ENCODE data around the gene IDI2.
A peak's percentile ranks its signal among the peaks of the same experiment; 100 is the strongest.

IDI2 gene

DNA sequence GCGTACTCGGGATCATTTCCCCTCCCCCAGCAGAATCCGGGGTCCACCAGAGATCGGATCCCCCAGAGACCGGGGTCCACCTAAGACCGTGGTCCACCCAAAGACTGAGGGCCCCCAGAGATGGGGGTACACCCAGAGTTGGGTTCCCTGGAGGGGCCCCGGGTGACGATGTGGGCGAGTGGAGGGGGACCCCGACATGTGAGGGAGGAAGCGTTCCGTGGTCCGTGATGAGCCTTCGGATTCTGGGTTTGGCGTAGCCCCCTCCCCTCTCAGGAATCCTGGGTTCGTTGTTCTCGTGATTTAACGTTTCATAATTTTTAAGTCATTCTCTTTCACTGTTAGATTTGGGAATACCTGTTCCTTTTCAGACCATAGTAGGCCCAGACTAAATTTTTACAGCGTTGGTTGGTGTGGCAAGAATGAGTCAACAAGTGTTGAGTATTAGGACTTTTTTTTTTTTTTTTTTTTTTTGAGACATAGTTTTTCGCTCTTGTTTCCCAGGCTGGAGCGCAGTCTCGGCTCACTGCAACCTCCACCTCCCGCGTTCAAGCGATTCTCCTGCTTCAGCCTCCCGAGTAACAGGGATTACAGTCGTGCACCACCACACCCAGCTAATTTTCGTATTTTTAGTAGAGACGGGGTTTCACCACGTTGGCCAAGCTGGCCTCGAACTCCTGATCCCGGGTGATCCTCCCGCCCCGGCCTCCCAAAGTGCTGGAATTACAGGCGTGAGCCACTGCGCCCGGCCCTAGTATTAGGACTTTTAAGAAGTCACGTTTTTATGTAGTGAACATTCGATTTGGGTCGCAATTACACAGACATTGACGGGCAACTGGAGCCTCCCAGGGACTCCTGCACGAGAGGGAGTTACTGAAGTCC, 36.8 kb downstream of the IDI2 start:
- Histone ChIP-seq H3K4me2 (ENCODE audit: low read length) (peak overlapping the region; percentile 98), H3K9ac (ENCODE audit: low read depth, low read length) (peak overlapping the region; percentile 100), H3K9me3 (replicated peaks; ENCODE audit: low read length) (no peaks in the 10 kb centered on the region), H3K4me1 (ENCODE audit: control insufficient read depth, insufficient read depth, low read length) (peaks cover 37% of the 10 kb centered on the region), H3K4me3 (ENCODE audit: low read length) (peak overlapping the region; percentile 95), H3K27me3 (ENCODE audit: control insufficient read depth, insufficient read depth, low read length) (no peaks in the 10 kb centered on the region), H3K36me3 (ENCODE audit: insufficient read depth, low read length) (peaks cover 35% of the 10 kb centered on the region)

DNA sequence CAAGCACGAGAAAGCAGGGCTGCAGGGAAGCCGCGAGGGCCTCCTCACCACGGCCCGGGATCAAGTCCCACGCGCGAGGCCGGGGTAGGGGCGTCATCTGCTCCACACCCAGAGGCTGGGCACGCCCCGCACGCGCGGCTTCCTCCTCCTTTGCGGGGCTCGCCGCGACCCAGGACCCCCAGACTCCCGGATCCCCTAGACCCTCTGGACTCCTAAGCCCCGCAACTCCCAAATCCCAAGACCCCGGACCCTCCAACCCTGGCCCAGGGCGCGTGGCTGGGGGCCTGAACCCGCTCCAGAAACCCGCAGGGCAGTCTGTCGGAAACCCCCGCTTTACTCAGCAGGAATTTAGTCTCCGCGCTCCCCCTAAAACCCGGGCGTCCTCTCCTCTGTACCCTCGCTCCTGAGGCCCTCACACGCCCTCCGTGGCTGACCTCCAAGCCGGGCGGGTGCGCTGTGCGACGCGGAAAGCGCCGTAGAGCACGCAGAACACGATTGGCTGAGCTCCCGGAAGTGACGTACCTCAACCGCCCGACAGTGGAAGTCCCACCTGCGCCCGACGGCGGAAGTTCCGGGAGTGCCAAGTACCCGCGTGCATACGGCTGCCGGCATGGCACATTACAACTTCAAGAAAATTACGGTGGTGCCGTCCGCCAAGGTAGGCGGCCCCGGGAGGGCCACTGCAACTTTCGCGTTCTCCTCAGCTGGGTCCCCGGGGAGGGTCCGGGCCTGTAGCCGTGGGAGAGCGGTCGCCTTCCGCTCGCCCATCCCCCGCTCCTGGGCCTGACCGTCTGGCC, 37.6 kb downstream of the IDI2 start, which contains the start of gene GTPBP4:
Gene GTPBP4 (plus strand): TSS at position 565 of the 797 bp plus-strand sequence. CDS start 46 bp downstream, at position 611.
- H3K36me3 ChIP-seq (ENCODE audit: insufficient read depth, low read length), result peaks cover 27% of the 10 kb centered on the region
- H3K9me3 ChIP-seq (replicated peaks; ENCODE audit: low read length), result no peaks in the 10 kb centered on the region
- peak within 1 kb of the TSS; percentile 95 for H3K4me3 ChIP-seq (ENCODE audit: low read length)
- H3K4me1 ChIP-seq (ENCODE audit: control insufficient read depth, insufficient read depth, low read length), result peaks cover 37% of the 10 kb centered on the region
- H3K4me2 ChIP-seq (ENCODE audit: low read length), result peak within 1 kb of the TSS; percentile 98
- peak within 1 kb of the TSS; percentile 100 for H3K9ac ChIP-seq (ENCODE audit: low read depth, low read length)
- no peaks in the 10 kb centered on the region for H3K27me3 ChIP-seq (ENCODE audit: control insufficient read depth, insufficient read depth, low read length)

DNA sequence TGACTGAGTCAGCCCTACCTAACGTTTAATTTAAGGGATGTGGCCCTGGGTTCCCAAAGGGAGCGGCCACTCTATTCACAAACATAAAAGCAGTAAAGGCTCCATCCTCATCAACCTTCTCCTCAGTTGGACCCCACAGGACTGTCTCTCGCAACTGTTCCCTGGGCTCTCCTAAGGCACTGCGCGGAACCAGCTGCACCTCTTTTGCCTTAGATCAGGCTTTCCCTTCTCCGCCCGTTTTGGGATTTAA, 38.1 kb downstream of the IDI2 start:
- H3K4me1 ChIP-seq (ENCODE audit: control insufficient read depth, insufficient read depth, low read length), result peaks cover 37% of the 10 kb centered on the region
- peak overlapping the region; percentile 100 for H3K9ac ChIP-seq (ENCODE audit: low read depth, low read length)
- no peaks in the 10 kb centered on the region for H3K9me3 ChIP-seq (replicated peaks; ENCODE audit: low read length)
- peaks cover 22% of the 10 kb centered on the region for H3K36me3 ChIP-seq (ENCODE audit: insufficient read depth, low read length)
- peak overlapping the region; percentile 98 for H3K4me2 ChIP-seq (ENCODE audit: low read length)
- no peaks in the 10 kb centered on the region for H3K27me3 ChIP-seq (ENCODE audit: control insufficient read depth, insufficient read depth, low read length)
- H3K4me3 ChIP-seq (ENCODE audit: low read length), result peak overlapping the region; percentile 95

DNA sequence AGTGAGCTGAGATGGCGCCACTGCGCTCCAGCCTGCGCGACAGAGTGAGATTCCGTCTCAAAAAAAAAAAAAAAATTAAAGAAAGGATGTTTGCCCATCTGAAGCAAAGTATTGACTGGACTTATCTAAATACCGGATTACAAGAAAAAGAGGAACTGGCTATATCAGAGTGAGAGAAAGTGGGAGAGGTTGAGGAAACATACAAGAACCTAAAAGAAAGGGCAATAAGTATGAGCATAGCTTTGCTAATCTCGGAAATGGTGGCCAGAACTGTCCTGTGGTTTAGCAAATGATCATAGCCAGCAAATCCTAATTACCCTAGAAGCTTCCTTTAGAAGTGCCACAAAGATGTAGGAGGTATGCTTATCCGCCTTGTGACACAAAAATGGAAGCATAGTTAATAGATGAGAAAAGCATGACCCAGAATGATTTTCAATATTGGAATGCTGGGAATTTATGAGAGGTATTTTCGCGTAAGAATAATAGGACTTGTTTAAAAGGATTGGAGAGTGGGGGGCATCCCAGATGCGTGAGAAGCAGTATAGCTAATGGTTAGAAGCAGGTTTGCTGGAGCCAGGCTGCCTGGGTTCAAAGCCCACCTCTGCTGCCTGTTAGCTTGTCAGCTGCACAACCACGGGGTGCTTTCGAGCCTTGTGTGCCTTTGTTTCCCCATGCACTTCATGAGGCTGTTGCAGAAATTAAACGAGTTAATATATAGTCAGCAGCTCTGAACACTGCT, 38.6 kb downstream of the IDI2 start:
- Histone ChIP-seq H3K36me3 (ENCODE audit: insufficient read depth, low read length) (peaks cover 19% of the 10 kb centered on the region), H3K4me1 (ENCODE audit: control insufficient read depth, insufficient read depth, low read length) (peaks cover 37% of the 10 kb centered on the region), H3K4me3 (ENCODE audit: low read length) (peak overlapping the region; percentile 95), H3K27me3 (ENCODE audit: control insufficient read depth, insufficient read depth, low read length) (no peaks in the 10 kb centered on the region), H3K9me3 (replicated peaks; ENCODE audit: low read length) (no peaks in the 10 kb centered on the region), H3K4me2 (ENCODE audit: low read length) (peak overlapping the region; percentile 98), H3K9ac (ENCODE audit: low read depth, low read length) (peak overlapping the region; percentile 100)

DNA sequence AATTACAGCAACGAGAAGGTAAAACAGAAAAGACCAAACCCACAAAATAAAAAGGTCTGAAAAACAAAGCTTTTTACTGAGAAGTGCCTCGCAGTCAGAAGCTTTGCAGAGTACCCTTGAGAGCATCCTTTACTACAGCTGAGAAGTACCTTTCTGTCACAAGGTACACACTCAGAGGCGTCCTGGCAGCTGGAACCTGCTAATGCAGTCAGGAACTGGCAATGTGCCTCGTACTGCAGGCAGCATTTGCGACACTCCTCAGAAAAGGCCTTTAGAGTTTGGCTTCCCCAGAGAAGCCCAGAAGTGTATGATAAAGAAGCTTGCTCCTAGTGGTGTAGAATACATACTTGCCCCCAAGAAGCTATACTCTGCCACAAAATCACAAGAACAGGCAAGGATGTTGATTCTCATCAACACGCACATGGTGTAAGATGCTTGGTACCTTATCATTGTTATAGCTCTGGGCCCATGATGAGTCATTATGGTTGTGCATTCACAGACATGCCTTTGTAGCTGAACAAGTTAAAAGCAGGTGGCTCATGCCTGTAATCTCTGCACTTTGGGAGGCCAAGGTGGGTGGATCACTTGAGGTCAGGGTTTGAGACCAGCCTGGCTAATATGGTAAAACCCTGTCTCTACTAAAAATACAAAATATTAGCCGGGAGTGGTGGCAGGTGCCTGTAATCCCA, 39.4 kb downstream of the IDI2 start:
- peaks cover 37% of the 10 kb centered on the region for H3K4me1 ChIP-seq (ENCODE audit: control insufficient read depth, insufficient read depth, low read length)
- H3K36me3 ChIP-seq (ENCODE audit: insufficient read depth, low read length), result peaks cover 18% of the 10 kb centered on the region
- H3K27me3 ChIP-seq (ENCODE audit: control insufficient read depth, insufficient read depth, low read length), result no peaks in the 10 kb centered on the region
- peak overlapping the region; percentile 100 for H3K9ac ChIP-seq (ENCODE audit: low read depth, low read length)
- H3K9me3 ChIP-seq (replicated peaks; ENCODE audit: low read length), result no peaks in the 10 kb centered on the region
- no peak overlapping the region for H3K4me3 ChIP-seq (ENCODE audit: low read length)
- H3K4me2 ChIP-seq (ENCODE audit: low read length), result no peak overlapping the region

DNA sequence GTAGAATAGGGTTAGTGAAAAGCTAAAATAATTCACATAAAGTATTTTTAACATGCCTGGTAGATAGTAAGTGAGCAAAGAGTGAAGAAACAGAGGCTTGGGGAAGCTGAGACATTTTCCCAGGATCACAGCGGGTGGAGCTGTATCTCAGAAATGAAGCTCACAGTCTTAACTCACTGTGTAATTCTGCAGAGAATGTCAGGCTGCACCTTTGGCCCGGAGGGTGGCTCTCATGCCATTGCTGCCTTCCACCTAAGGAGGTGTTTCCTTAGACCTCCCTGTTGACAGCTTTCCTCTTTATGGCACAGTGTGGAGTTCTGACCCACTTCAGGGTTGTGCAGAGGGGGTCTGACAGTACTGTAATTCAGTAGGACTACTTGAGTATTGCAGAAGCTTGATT, 40.3 kb downstream of the IDI2 start:
- Histone ChIP-seq H3K9ac (ENCODE audit: low read depth, low read length) (no peak overlapping the region), H3K4me3 (ENCODE audit: low read length) (no peak overlapping the region), H3K36me3 (ENCODE audit: insufficient read depth, low read length) (peaks cover 11% of the 10 kb centered on the region), H3K9me3 (replicated peaks; ENCODE audit: low read length) (peaks cover 5% of the 10 kb centered on the region), H3K4me1 (ENCODE audit: control insufficient read depth, insufficient read depth, low read length) (peaks cover 31% of the 10 kb centered on the region), H3K4me2 (ENCODE audit: low read length) (no peak overlapping the region), H3K27me3 (ENCODE audit: control insufficient read depth, insufficient read depth, low read length) (no peaks in the 10 kb centered on the region)

DNA sequence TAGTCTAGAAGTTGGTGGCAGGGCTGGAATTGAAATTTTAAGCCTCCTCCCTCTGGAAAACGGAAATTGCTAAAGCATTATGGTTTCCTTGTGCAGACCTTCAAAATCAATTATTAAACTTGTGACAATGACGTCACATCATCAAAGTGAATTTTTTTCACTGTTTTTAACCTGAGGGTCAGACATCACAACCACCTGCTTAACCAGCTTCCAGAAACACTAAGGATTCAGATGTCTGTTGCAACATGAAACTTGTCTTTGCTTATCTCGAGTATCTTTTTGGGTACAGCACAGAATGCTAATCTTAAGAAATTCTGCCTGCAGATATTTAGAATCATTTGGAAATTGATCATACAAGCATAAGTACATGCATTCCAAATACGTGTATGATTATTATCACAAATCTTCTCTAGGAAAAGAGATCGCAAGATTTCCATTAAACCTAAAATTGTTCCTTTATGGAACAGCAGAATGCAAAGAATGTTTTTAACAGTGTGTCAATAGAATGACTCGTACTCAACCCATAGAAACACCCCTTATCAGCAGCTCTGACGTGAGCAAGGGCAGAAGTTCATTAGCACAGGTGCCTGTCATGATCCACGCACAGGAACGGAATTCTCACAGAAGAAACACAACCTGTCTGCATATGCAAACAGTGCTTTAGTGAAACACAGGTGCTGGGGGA, 41.5 kb downstream of the IDI2 start:
- H3K9ac ChIP-seq (ENCODE audit: low read depth, low read length), result no peak overlapping the region
- peaks cover 21% of the 10 kb centered on the region for H3K4me1 ChIP-seq (ENCODE audit: control insufficient read depth, insufficient read depth, low read length)
- no peaks in the 10 kb centered on the region for H3K27me3 ChIP-seq (ENCODE audit: control insufficient read depth, insufficient read depth, low read length)
- H3K4me2 ChIP-seq (ENCODE audit: low read length), result no peak overlapping the region
- peaks cover 14% of the 10 kb centered on the region for H3K9me3 ChIP-seq (replicated peaks; ENCODE audit: low read length)
- H3K4me3 ChIP-seq (ENCODE audit: low read length), result no peak overlapping the region
- H3K36me3 ChIP-seq (ENCODE audit: insufficient read depth, low read length), result peaks cover 5% of the 10 kb centered on the region

DNA sequence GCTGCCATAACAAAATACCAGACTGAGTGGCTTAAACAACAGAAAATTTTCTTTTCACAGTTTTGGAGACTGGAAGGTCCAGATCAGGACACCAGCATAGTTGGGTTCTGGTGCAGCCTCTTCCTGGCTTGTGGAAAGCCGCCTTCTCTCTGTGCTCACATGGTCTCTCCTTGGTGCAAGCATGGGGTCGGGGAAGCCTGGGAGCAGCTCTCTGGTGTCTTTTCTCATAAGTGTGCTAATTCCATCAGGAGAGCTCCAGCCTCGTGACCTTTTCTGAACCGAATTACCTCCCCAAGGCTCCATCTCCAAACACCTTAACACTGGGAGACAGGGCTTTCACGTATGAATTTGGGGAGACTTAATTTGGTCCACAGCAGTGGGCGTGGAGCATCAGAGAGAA, 42.3 kb downstream of the IDI2 start:
- H3K4me3 ChIP-seq (ENCODE audit: low read length), result no peak overlapping the region
- H3K9me3 ChIP-seq (replicated peaks; ENCODE audit: low read length), result peaks cover 18% of the 10 kb centered on the region
- peaks cover 20% of the 10 kb centered on the region for H3K4me1 ChIP-seq (ENCODE audit: control insufficient read depth, insufficient read depth, low read length)
- H3K9ac ChIP-seq (ENCODE audit: low read depth, low read length), result no peak overlapping the region
- H3K27me3 ChIP-seq (ENCODE audit: control insufficient read depth, insufficient read depth, low read length), result no peaks in the 10 kb centered on the region
- H3K36me3 ChIP-seq (ENCODE audit: insufficient read depth, low read length), result peaks cover 5% of the 10 kb centered on the region
- no peak overlapping the region for H3K4me2 ChIP-seq (ENCODE audit: low read length)

DNA sequence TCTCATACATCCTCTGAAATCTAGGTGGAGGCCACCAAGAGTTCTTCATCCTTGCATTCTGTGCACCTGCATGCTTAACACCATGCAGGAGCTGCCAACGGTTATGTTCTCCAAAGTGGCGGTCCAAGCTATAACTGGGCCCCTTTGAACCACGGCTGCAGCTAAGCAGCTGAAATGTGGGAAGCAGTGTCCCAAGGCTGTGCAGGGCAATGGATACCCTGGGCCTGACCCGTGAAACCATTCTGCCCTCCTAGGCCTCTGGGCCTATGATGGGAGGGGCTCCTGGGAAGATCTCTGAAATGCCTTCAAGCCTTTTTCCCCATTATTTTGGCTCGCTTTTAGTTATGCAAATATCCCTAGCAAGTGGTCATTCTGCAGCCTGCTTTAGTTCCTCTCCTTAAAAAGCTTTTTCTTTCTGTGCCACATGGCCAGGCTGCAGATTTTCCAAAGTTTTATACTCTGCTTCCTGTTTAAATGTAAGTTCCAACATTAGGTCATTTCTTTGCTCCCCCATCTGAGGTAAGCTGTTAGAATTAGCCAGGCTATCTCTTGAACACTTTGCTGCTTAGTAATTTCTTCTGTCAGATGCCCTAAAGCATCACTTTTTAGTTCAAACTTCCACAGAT, 45.1 kb downstream of the IDI2 start:
- Histone ChIP-seq H3K4me3 (ENCODE audit: low read length) (no peak overlapping the region), H3K4me1 (ENCODE audit: control insufficient read depth, insufficient read depth, low read length) (peaks cover 4% of the 10 kb centered on the region), H3K36me3 (ENCODE audit: insufficient read depth, low read length) (peaks cover 5% of the 10 kb centered on the region), H3K9ac (ENCODE audit: low read depth, low read length) (no peak overlapping the region), H3K9me3 (replicated peaks; ENCODE audit: low read length) (peaks cover 18% of the 10 kb centered on the region), H3K4me2 (ENCODE audit: low read length) (no peak overlapping the region), H3K27me3 (ENCODE audit: control insufficient read depth, insufficient read depth, low read length) (no peaks in the 10 kb centered on the region)

DNA sequence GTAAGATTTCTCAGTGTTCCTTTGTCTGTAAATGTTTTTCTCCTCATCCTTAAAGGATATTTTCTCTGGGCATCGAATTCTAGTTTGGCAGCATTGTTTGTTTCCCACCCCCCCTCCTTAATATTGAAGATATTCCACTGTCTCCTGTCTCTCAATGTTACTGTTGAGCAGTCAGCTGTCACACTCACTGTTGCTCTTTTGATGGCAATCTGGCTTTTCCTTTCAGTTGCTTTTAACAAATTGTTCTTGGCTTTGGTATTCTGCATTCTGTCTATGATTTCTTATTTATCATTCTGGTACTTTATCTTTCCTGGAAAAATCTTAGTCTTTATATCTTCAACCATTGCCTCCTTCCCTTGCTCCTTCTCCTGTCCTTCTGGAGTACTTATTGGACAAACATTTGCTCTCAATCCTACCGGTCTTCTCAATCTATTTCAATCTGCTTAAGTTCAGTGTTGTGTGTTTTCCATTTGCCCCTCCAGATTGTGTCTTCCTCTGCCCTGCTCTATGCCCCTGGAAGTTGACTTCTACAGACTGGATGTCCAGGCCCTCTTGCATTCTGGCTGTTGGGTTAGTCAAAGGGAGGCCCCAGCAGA, 46.7 kb downstream of the IDI2 start:
- no peak overlapping the region for H3K4me2 ChIP-seq (ENCODE audit: low read length)
- H3K27me3 ChIP-seq (ENCODE audit: control insufficient read depth, insufficient read depth, low read length), result no peaks in the 10 kb centered on the region
- H3K4me3 ChIP-seq (ENCODE audit: low read length), result no peak overlapping the region
- peaks cover 5% of the 10 kb centered on the region for H3K36me3 ChIP-seq (ENCODE audit: insufficient read depth, low read length)
- peaks cover 18% of the 10 kb centered on the region for H3K9me3 ChIP-seq (replicated peaks; ENCODE audit: low read length)
- H3K9ac ChIP-seq (ENCODE audit: low read depth, low read length), result no peak overlapping the region
- H3K4me1 ChIP-seq (ENCODE audit: control insufficient read depth, insufficient read depth, low read length), result no peaks in the 10 kb centered on the region

Measured in skeletal muscle satellite cell (primary cell).